HuH-7 (cell line): Measurements from ENCODE around the gene MYEOV.

Experiments used
- DNase-seq: peaks from one replicate; pipeline ENCODE4 v3.0.0; 2011; ENCODE audit warnings: low spot score

Gene MYEOV

DNA sequence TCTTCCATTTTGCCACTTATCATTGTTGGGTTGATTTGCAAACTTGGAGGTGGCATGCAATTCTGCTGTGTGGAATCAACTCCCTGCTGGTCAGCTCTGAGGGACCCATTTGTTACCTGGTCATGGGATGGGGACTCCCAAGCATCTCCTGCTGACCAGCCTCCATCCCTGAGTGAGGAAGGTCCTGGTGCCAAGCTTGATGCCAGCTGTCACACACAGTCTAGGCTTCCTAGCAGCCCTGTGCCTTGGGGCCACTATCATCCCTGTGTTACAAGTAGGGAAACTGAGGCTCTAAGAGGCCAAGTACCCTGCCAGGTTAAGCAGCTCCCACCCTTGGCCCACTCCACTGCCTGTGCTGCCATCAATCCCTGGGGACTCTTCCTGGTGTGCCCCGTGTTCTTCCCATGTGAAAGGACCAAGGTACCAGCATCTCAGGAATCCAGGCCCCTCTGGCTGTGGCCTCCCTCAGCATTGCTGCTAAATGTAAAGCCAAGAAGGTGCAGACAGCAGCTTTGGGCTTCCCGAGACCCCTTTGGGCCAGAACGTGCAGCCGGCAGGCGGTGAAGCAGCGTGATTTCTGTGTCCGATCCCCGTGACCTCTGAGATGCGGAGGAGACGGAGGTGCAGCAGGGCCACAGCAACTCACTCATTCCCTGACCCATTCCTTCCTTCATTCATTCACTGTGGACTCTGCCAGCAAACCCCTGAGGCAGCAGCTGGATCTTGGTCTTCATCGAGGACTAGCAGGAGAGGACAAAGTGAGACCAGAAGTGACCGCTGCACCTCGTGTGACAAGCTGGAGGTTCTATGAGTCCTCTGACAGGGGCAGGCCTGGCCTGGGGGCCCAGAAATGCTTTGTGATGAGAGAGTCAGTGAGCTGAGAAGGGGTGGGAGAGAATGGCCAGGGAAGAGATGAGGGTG is 49.7 kb downstream of the MYEOV start:
- DNase-seq, result no peak

DNA sequence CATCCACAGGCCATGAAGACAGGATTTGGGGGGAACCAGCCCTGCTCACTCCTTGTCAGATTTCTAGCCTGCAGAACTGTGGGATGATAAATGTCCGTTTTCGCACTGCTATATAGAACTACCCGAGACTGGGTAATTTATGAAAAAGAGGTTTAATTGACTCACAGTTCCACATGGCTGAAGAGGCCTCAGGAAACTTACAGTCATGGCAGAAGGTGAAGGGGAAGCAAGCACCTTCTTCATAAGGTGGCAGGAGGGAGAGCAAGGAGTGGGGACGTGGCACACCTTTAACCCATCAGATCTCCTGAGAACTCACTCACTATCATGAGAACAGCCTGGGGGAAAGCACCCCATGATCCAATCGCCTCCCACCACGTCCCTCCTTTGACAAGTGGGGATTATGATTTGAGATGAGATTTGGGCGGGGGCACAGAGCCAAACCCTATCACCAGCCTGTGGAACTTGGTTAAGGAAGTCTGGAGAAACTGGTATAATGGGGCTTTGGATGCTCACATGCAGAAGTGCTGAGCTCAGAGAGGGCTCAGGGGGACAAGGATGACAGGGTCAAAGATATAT is 50.7 kb downstream of the MYEOV start:
- DNase-seq, result no peak
